Measurements from ENCODE around the gene WWTR1. TPM values are rescaled to one million over a fixed set of nuclear protein-coding genes. Genes with fewer than 3 reads are reported as not detected.

Gene WWTR1
- total RNA-seq, 2 experiments from 2014 or later = 0.22 to 0.30 TPM

DNA sequence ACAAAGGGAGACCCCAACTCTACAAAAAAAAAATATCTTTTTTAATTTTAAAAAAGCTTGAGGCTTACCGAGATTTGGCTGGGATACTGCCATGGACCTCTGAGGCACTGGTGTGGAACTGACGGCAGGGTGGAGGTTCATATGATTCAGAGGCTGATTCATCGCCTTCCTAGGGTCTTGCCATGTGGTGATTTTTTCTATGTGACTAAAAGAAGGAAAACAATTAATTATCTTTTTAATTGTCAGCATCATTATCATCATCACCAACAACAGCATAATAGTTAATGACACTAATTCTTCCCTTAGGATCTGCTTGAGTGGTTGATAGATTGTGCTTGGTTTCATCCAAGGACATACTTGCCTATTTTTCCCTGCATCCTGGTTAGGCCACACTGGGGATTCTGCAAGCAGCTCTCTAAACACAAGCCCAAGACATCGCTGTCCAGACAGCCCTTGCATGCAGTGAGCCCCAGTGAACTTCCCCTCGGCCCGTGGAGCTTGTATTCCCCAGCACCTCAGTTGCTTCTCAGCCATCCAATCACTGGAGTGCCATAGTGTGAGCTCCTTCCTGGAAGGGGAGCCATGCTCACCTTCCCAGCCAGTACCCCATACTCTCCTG is 84.9 kb downstream of the WWTR1 start:
- Histone ChIP-seq H3K27me3 (ENCODE audit: control insufficient read depth in 1 of 2, insufficient read depth in 2 of 2, low read length in 2 of 2) (no peaks in the 10 kb centered on the region), H3K27ac (ENCODE audit: low read depth in 1 of 2, low read length in 2 of 2) (no peak overlapping the region), H3K4me1 (ENCODE audit: insufficient read depth, low read length) (no peaks in the 10 kb centered on the region), H3K9me3 (ENCODE audit: control insufficient read depth in 1 of 2, insufficient read depth in 1 of 2, low read length in 2 of 2) (no peaks in the 10 kb centered on the region), H3K36me3 (ENCODE audit: insufficient read depth, low read length) (no peaks in the 10 kb centered on the region), H3K4me3 (ENCODE audit: low read length) (no peak overlapping the region)
- ChIA-PET CTCF (no interaction called here), POLR2A (no interaction called here)
- intact Hi-C loops (cut with DNase I, micrococcal nuclease) = no loop called here
- Mint-ChIP-seq H3K4me1 (ENCODE audit: low read depth) (no peaks in the 10 kb centered on the region), H3K4me3 (no peak overlapping the region), H3K36me3 (ENCODE audit: low read depth) (no peaks in the 10 kb centered on the region), H3K27me3 (peaks cover 3% of the 10 kb centered on the region), H3K27ac (no peak overlapping the region), H3K9me3 (no peaks in the 10 kb centered on the region)
- ATAC-seq (ENCODE audit: poor library complexity) (no peak), DNase-seq (no peak)
- no peak for TF ChIP-seq CTCF (IDR thresholded peaks at IDR 0.05)

- Histone ChIP-seq H3K4me3 (ENCODE audit: low read length) (no peak overlapping the region), H3K36me3 (ENCODE audit: insufficient read depth, low read length) (no peaks in the 10 kb centered on the region), H3K27me3 (ENCODE audit: control insufficient read depth in 1 of 2, insufficient read depth in 2 of 2, low read length in 2 of 2) (no peaks in the 10 kb centered on the region), H3K9me3 (ENCODE audit: control insufficient read depth in 1 of 2, insufficient read depth in 1 of 2, low read length in 2 of 2) (no peaks in the 10 kb centered on the region), H3K27ac (ENCODE audit: low read depth in 1 of 2, low read length in 2 of 2) (no peak overlapping the region), H3K4me1 (ENCODE audit: insufficient read depth, low read length) (no peaks in the 10 kb centered on the region)
- H3K4me1 Mint-ChIP-seq (ENCODE audit: low read depth) = no peaks in the 10 kb centered on the region
- no peaks in the 10 kb centered on the region for H3K9me3 Mint-ChIP-seq
- ATAC-seq (ENCODE audit: poor library complexity) (no peak), DNase-seq (no peak)
- intact Hi-C loops (cut with DNase I, micrococcal nuclease) = no loop called here
- H3K36me3 Mint-ChIP-seq (ENCODE audit: low read depth) = no peaks in the 10 kb centered on the region
- no peak for TF ChIP-seq CTCF (IDR thresholded peaks at IDR 0.05)
- ChIA-PET POLR2A (no interaction called here), CTCF (interaction anchor here (1.1 to 1.2 kb wide), 2 partner anchors 16 kb away, joined by 3 read pairs; no protein-coding TSS in a partner anchor)
- peaks cover 4% of the 10 kb centered on the region for H3K27me3 Mint-ChIP-seq
- H3K4me3 Mint-ChIP-seq = no peak overlapping the region
- no peak overlapping the region for H3K27ac Mint-ChIP-seq
These were observed 86.4 kb downstream of the WWTR1 start for GRCh38 chr3:149571381-149571780.

DNA sequence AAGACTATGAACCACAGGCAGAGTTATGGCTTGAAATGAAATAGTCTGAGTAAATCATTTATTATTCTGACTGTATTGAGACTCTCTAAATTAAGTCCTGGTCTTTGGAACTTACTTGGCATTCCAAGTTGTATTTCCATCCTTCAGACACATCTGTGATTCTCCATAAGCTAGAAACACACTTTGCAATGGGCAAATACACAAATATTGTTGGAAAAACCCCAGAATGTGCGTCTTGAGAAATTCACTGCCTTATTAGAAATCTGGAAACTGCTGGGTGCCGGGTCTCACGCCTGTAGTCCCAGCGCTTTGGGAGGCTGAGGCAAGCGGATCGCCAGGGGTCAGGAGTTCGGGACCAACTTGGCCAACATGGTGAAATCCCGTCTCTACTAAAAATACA is 87.8 kb downstream of the WWTR1 start:
- H3K27ac Mint-ChIP-seq = no peak overlapping the region
- DNase-seq (no peak), ATAC-seq (ENCODE audit: poor library complexity) (no peak)
- CTCF ChIA-PET = interaction anchor here (1.2 kb wide), 1 partner anchor 18 kb away, joined by 3 read pairs; no protein-coding TSS in a partner anchor
- H3K36me3 ChIP-seq (ENCODE audit: insufficient read depth, low read length) = no peaks in the 10 kb centered on the region
- no peak overlapping the region for H3K4me3 Mint-ChIP-seq
- no peaks in the 10 kb centered on the region for H3K9me3 Mint-ChIP-seq
- no peak for TF ChIP-seq CTCF (IDR thresholded peaks at IDR 0.05)
- intact Hi-C loops (cut with DNase I, micrococcal nuclease) = no loop called here
- no peaks in the 10 kb centered on the region for H3K9me3 ChIP-seq (ENCODE audit: control insufficient read depth in 1 of 2, insufficient read depth in 1 of 2, low read length in 2 of 2)
- H3K4me1 Mint-ChIP-seq (ENCODE audit: low read depth) = no peaks in the 10 kb centered on the region
- H3K36me3 Mint-ChIP-seq (ENCODE audit: low read depth) = no peaks in the 10 kb centered on the region
- no peaks in the 10 kb centered on the region for H3K4me1 ChIP-seq (ENCODE audit: insufficient read depth, low read length)
- POLR2A ChIA-PET = no interaction called here
- H3K4me3 ChIP-seq (ENCODE audit: low read length) = no peak overlapping the region
- H3K27ac ChIP-seq (ENCODE audit: low read depth in 1 of 2, low read length in 2 of 2) = no peak overlapping the region
- H3K27me3 Mint-ChIP-seq = peaks cover 10% of the 10 kb centered on the region
- H3K27me3 ChIP-seq (ENCODE audit: control insufficient read depth in 1 of 2, insufficient read depth in 2 of 2, low read length in 2 of 2) = no peaks in the 10 kb centered on the region

All from CD4-positive, alpha-beta T cell (primary cell).